ENCODE measurements around the gene PNLIPRP3. TPM values are rescaled to one million over a fixed set of nuclear protein-coding genes. Genes with fewer than 3 reads are reported as not detected.

Gene PNLIPRP3
- total and polyA plus RNA-seq, 2 of the 8 experiments (the other 6 are each of a cell fraction or from before 2014, with no cell fraction given): not detected

DNA sequence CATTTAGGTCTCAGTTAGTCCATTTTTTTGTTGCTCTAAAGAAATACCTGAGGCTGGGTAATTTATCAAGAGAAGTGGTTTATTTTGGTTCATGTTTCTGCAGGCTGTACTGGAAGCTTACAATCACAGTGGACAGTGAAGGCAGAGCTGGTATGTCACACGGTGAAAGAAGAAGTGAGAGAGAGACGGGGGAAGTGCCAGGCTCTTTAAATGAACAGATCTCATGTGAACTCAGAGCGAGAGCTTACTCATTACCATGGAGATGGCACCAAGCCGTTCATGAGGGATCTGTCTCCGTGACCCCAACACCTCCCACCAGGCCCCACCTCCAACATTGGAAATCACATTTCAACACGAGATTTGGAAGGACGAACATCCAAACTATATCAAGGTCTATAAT, 18.9 kb upstream of the PNLIPRP3 start:
- no peaks in the 10 kb centered on the region for H3K79me2 ChIP-seq (ENCODE audit: control insufficient read depth in 1 of 2, insufficient read depth in 2 of 2, low read length in 2 of 2)
- no peak overlapping the region for H3K23ac ChIP-seq (ENCODE audit: insufficient read length)
- no peak overlapping the region for H3K4ac ChIP-seq (replicated peaks; ENCODE audit: insufficient read length, low read depth, low read length)
- H2BK20ac ChIP-seq (ENCODE audit: low read length): no peak overlapping the region
- no peak overlapping the region for H4K5ac ChIP-seq (ENCODE audit: insufficient read length, low read depth, low read length)
- H3K4me1 ChIP-seq (replicated peaks in 1 of 4; ENCODE audit: control insufficient read depth in 3 of 4, insufficient read depth in 4 of 4, low read length in 3 of 4): no peaks in the 10 kb centered on the region
- no peaks in the 10 kb centered on the region for H3K36me3 ChIP-seq (ENCODE audit: control insufficient read depth in 2 of 4, insufficient read depth in 4 of 4, low read length in 3 of 4)
- H2BK120ac ChIP-seq (replicated peaks; ENCODE audit: low read depth, low read length): no peak overlapping the region
- no peaks in the 10 kb centered on the region for H3K9me3 ChIP-seq (ENCODE audit: insufficient read depth in 2 of 2, low read depth in 1 of 2, low read length in 1 of 2)
- no peak overlapping the region for H3K27ac ChIP-seq (ENCODE audit: low read depth, low read length)
- no peak overlapping the region for H4K8ac ChIP-seq (ENCODE audit: extremely low read depth, insufficient read depth, low read length)
- H4K20me1 ChIP-seq (replicated peaks in 1 of 2; ENCODE audit: control insufficient read depth in 1 of 2, insufficient read depth in 2 of 2, low read length in 2 of 2): no peaks in the 10 kb centered on the region
- no peak overlapping the region for H3K56ac ChIP-seq (replicated peaks; ENCODE audit: insufficient read length, low read depth, low read length)
- 79% methylated on average over 7 of the region's 7 CpGs; no CpG with 5 or more reads in 1 of the 2 experiments for WGBS, 2 experiments (ENCODE audit: extremely low coverage in 1 of 2, insufficient coverage in 1 of 2, insufficient read length in 1 of 2, insufficient replicate concordance in 2 of 2, low coverage in 1 of 2, low lambda C conversion rate in 2 of 2, missing lambda C conversion rate in 1 of 2)
- H2AK5ac ChIP-seq (ENCODE audit: low read depth, low read length): no peak overlapping the region
- no peak overlapping the region for H3K4me3 ChIP-seq (ENCODE audit: extremely low read depth in 1 of 4, insufficient read depth in 2 of 4, low read depth in 3 of 4, low read length in 4 of 4)
- H4K91ac ChIP-seq (replicated peaks; ENCODE audit: insufficient read length, low read length): no peak overlapping the region
- no peak overlapping the region for H2BK5ac ChIP-seq (ENCODE audit: low read depth, low read length)
- H2BK15ac ChIP-seq (ENCODE audit: low read length): no peak overlapping the region
- no peaks in the 10 kb centered on the region for H3K27me3 ChIP-seq (replicated peaks in 1 of 4; ENCODE audit: control insufficient read depth in 3 of 4, extremely low read depth in 1 of 4, insufficient read depth in 3 of 4, low read length in 3 of 4)
- H3K14ac ChIP-seq (ENCODE audit: insufficient read length): no peak overlapping the region
- no peak overlapping the region for H3K4me2 ChIP-seq (ENCODE audit: insufficient read depth in 1 of 2, low read depth in 2 of 2, low read length in 2 of 2)
- H2BK12ac ChIP-seq (ENCODE audit: low read depth, low read length): no peak overlapping the region
- FAIRE-seq: peak; percentile 60
- no peak overlapping the region for H3K18ac ChIP-seq (ENCODE audit: extremely low read depth, low read length)
- ChIA-PET POLR2A (ENCODE audit: partially characterized antibody) (no interaction called here), CTCF (ENCODE audit: partially characterized antibody) (interaction anchor here (1.3 kb wide), 1 partner anchor 23 kb away, joined by 4 read pairs; no protein-coding TSS in a partner anchor)
- TF ChIP-seq JUN (IDR thresholded peaks at IDR 0.05; ENCODE audit: low read depth, low read length): no peak
- no peak for TF ChIP-seq CHD1 (IDR thresholded peaks at IDR 0.05; ENCODE audit: low read depth, low read length)
- TF ChIP-seq RFX5 (IDR thresholded peaks at IDR 0.05; ENCODE audit: borderline replicate concordance, low read depth, low read length): no peak
- no peak for TF ChIP-seq JUND (IDR thresholded peaks at IDR 0.05; ENCODE audit: low read length)
- no peak for TF ChIP-seq SUZ12 (IDR thresholded peaks at IDR 0.05; ENCODE audit: low read length)
- TF ChIP-seq, protein P1, sequence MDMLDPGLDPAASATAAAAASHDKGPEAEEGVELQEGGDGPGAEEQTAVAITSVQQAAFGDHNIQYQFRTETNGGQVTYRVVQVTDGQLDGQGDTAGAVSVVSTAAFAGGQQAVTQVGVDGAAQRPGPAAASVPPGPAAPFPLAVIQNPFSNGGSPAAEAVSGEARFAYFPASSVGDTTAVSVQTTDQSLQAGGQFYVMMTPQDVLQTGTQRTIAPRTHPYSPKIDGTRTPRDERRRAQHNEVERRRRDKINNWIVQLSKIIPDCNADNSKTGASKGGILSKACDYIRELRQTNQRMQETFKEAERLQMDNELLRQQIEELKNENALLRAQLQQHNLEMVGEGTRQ (IDR thresholded peaks at IDR 0.05; ENCODE audit: low read length): no peak
- TF ChIP-seq YY1 (IDR thresholded peaks at IDR 0.05; ENCODE audit: low read depth, low read length): no peak
- TF ChIP-seq CEBPB (IDR thresholded peaks at IDR 0.05; ENCODE audit: low read depth, low read length): no peak
- TF ChIP-seq MAFK (IDR thresholded peaks at IDR 0.05; ENCODE audit: low read depth, low read length): no peak
- TF ChIP-seq EP300 (IDR thresholded peaks at IDR 0.05; ENCODE audit: borderline replicate concordance in 1 of 2, low read depth in 2 of 2, low read length in 2 of 2): no peak
- TF ChIP-seq TBP (IDR thresholded peaks at IDR 0.05; ENCODE audit: low read depth, low read length): no peak
- TF ChIP-seq SIRT6 (IDR thresholded peaks at IDR 0.05; ENCODE audit: low read length): no peak
- no peak for DNase-seq (ENCODE audit: low read depth in 1 of 2, low spot score in 2 of 2)
- no peaks in the 10 kb centered on the region for H3K79me1 ChIP-seq (ENCODE audit: low read depth, low read length)
- no peak overlapping the region for H3K9ac ChIP-seq (replicated peaks in 1 of 4; ENCODE audit: extremely low read depth in 1 of 4, low read depth in 3 of 4, low read length in 3 of 4)
- H3K23me2 ChIP-seq (ENCODE audit: low read depth, low read length): no peaks in the 10 kb centered on the region
- H2AFZ ChIP-seq (ENCODE audit: low read length): no peak overlapping the region
